ENCODE data around the gene RSRP1.

Gene RSRP1

DNA sequence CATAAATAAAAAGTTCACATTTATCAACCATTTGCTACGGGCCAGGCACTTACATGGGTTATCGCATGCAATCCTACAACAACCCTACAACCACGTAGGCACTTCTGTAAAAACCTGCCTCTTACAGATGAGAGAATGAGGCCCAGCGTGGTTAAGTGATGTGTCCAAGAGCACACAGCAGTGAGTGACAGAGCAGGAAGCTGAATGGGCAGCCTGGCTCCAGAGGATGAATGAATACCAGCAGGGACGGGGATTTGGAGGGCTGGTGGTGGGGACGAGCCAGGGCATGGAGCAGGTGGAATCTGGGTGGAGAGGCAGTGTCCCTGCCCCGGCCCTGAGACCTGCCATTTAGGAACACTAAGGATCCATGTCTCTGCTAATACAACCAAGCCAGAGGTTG is 50.4 kb downstream of the RSRP1 start:
- in situ Hi-C loops (cut with MboI; ENCODE audit: low sequenced_read_pairs), result no loop called here

DNA sequence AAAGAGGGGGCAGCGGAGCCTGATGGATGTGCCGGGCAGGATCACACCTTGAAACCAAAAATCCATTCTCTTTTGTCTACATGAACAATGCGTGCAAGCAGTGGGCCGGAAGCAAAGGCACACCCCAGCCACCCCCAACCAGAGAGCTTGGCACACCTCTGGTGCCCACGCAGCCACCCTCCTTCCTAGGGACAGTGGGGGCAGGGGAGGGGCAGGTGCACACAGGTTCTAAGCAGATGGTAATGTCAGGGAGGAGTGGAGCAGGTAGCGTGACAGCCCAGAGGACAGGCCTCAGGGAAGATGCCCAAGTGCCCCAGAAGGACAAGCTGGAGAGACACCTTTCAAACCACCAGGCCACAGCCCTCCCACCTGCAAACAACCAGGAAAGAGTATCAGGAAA is 51.4 kb downstream of the RSRP1 start:
- in situ Hi-C loops (cut with MboI; ENCODE audit: low sequenced_read_pairs), result no loop called here

DNA sequence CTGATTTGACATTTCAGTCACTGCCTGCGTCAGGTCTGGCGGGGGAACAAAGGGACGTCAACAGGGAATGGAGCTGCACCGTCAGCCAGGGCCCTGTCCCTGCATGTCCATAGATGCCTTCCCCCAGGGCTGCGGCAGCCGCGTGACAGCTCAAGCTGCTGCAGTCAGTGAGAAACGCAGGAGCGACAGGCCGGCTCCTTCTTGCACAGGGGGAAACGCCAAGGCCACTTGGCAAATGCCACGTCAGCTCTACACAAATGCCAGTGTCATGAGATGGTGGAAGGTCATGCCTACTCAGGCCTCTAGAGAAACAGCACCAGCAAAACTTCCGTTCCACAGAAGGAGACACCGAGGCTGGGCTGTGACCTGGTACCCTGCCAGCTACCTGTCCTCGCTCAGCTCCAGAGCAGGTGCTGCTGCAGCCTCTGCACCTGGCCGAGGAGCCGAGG is 52.7 kb downstream of the RSRP1 start:
- in situ Hi-C loops (cut with MboI; ENCODE audit: low sequenced_read_pairs), result no loop called here

DNA sequence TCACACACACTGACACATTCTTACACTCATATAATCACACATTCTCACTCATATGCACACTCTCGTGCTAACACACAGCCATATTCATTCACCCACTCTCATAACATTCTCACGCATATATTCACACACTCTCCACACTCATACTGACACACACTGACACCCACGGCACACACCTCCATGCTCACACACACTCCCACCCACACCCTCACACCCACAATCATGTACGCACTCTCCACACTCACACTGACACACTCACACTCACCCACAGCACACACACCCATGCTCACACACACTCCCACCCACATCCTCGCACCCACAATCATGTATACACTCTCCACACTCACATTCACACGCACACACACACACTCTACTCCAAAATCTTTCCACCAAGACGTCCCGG is 53.2 kb downstream of the RSRP1 start:
- in situ Hi-C loops (cut with MboI; ENCODE audit: low sequenced_read_pairs), result no loop called here

DNA sequence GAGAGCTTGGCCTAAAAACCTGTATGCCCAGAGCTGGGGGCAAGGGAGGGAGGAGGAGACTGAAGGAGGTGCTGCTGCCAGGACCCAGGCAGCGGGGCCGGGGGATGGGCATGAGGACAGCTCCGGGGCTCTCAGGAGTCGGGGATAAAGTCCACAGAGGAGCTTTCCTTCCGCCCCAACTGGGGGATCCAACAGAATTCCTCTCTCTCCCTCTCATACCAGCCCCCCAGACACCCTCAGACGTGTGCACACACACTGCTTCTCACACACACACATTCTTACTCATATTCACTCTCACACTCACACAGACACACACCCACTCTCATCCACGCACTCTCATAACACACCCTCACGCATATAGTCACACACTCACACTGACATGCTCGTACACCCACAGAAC is 54.0 kb downstream of the RSRP1 start:
- in situ Hi-C loops (cut with MboI; ENCODE audit: low sequenced_read_pairs), result no loop called here
